UCSD-AML1 (cell line): ENCODE data around the gene ERICH6B.
"Not testable (repeated sequence)": the region's sequence is repeated elsewhere in the genome, so short reads cannot be mapped to it uniquely, and the experiment has no call there.

Source experiments
- DNase-seq: peaks from one replicate; lab custom pipeline; 2025; ENCODE audit not compliant: unreplicated experiment; lab: John Stamatoyannopoulos, UW

Gene ERICH6B

DNA sequence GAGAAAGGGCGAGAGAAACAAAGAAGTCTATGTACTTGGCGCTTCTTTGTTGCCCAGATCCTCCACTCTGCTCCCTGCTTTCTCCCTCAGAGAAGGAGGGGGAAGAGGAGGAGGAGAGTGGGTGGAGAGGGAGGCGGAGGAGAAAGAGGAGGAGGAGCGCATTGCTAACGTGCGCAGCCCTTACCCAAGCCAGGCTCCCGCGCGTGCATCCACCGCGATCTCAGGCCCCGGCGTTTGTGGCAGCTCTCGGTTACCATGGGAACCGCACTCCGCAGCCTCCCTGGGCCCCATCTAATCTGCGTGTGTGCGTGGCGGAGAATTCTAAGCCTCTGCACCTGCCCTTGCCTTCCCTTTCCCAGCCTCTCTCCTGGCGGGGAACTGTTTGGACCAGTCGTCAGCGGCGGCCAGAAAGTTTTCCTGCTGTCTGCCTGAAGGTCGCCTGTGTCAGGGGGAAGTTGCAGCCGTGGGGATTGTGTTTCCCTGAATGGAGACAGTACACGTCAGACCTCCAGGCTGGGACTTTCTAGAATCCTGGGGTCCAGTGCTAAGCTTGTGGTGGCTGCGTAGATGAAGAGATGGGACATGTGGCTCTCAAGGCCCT lies at the start of gene ERICH6B:
Gene ERICH6B (minus strand): TSS at position 239 of the 601 bp plus-strand sequence. CDS start 18,734 bp downstream, outside the sequence.
- DNase-seq: no peak

DNA sequence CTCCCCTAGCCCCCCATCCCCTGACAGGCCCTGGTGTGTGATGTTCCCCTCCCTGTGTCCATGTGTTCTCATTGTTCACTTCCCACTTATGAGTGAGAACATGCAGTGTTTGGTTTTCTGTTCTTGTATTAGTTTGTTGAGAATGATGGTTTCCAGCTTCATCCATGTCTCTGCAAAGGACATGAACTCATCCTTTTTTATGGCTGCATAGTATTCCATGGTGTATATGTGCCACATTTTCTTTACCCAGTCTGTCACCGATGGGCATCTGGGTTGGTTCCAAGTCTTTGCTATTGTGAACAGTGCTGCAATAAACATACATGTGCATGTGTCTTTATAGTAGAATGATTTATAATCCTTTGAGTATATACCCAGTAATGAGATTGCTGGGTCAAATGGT lies 47.4 kb upstream of the ERICH6B start:
- not testable (repeated sequence) for DNase-seq

GRCh38 chr13:45662162-45662561 lies 46.6 kb upstream of the ERICH6B start:
- DNase-seq: no peak

- not testable (repeated sequence) for DNase-seq
Measured at GRCh38 chr13:45660458-45660857, 44.9 kb upstream of the ERICH6B start.

DNA sequence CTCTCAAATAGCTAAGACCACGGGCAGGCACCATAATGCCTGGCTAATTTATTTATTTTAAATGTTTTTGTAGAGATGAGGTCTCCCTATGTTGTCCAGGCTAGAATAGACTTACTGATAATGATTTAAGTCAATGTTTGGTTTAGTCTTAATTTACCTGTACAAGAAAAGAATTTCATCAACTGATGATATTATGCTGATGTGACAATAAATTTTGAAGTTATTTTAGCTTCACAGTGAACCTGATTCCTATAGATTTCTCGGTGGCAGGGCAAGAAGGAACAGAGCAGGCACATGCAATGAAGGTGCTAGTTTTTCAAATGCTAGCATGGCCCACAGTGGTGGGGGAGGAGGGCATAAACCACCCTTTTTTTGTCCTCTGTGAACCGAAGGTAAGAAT lies 44.0 kb upstream of the ERICH6B start:
- no peak for DNase-seq

DNA sequence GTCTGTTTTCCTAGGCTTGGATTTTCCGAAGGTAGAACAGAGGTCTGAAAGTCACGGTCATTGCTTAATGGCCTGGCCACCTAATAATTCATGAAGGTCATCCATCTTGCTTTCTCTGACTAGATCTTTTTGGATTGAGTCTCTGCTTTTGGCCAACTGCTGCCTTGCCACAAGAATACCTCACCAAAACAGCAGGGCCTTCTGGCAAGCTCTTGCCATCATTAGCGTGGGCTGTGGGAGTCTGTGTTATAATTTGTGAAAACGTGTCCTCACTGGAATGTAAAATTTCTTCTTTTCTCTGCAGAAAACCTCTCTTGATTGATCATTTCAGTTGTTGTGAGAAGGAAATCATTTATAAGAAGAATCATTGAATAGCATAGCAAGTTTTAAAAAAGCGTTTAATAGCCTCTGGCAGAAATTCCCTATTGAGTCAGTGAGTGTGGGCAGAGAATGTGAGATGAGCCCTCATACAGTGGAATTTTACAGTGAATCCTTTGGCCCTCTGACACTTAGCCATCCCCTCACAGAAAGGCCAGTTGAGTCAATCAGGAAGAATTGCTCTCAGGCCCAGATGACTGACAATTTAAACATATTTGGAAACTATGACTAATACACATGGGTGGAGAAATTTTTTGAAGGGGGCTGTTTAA lies 43.2 kb upstream of the ERICH6B start:
- DNase-seq: no peak

GRCh38 chr13:45654633-45655349 lies 39.3 kb upstream of the ERICH6B start:
- no peak for DNase-seq

DNA sequence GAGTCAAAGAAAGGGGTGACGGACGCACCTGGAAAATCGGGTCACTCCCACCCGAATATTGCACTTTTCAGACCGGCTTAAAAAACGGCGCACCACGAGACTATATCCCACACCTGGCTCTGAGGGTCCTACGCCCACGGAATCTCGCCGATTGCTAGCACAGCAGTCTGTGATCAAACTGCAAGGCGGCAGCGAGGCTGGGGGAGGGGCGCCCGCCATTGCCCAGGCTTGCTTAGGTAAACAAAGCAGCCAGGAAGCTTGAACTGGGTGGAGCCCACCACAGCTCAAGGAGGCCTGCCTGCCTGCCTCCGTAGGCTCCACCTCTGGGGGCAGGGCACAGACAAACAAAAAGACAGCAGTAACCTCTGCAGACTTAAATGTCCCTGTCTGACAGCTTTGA lies 29.7 kb upstream of the ERICH6B start:
- DNase-seq: not testable (repeated sequence)

GRCh38 chr13:45642159-45642558 lies 26.6 kb upstream of the ERICH6B start:
- not testable (repeated sequence) for DNase-seq

DNA sequence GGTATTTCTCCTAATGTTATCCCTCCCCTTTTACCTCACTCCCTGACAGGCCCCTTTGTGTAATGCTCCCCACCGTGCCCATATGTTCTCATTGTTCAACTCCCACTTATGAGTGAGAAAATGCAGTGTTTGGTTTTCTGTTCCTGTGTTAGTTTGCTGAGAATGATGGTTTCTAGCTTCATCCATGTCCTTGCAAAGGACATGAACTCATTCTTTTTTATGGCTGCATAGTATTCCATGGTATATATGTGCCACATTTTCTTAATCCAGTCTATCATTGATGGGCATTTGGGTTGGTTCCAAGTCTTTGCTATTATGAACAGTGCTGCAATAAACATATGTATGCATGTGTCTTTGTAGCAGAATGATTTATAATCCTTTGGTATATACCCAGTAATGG lies 19.8 kb upstream of the ERICH6B start:
- not testable (repeated sequence) for DNase-seq

DNA sequence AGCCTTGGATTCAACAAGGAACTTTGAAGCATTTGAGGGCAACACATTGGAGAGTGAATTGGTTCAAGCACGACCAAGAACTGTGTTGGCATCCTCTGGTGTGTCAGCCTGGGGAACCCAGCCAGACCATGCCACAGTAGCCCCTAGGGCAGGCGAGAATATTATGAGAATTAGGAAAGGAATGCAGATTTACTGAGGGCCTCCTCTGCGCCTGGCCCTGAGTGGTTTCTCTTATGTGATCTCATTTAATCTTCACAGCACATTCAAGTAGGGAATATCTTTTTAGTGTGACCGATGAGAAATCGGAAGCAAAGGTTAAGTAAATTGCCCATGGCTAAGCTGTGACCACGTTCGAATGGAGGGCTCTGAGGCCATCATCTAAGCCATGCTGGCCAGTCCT lies 15.3 kb upstream of the ERICH6B start:
- no peak for DNase-seq

DNA sequence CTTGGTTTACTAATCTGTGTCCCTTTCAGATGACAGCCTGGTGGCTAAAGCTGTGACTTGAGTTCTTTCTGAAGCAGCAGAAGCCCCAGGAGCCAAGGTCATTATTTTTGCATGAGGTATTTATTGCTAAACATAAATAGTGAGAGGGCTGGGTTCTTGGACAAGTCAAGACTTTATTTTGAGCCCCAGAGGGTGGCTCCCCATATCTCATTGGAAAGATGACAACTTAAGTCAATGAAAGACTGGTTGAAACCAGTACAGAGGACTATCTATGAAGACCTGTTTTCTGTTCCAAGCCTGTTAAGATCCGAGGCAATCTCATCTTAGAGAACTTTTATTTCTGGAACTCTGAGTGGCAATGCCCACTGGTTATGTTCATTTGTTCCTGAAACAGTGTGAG lies 14.4 kb upstream of the ERICH6B start:
- DNase-seq: no peak

DNA sequence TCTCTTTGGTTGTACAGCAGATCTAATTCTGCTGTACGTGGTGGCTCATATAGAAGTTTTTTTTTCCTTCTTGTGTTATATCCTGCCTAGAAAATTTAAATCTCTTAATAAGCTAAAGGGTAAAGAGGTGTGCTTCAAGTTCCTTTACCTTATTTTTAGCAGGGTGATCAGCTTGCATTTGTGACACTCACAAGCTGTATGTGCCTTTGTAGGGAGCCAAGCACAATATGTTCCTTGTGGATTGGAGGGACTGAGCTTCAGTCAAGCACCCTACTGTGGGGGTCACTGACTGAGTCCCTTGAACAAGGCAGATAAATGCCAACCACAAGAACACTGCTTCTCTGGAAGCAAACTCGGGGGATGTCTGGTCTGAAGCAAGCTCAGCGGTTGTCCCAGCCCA lies 12.6 kb upstream of the ERICH6B start:
- DNase-seq: no peak

DNA sequence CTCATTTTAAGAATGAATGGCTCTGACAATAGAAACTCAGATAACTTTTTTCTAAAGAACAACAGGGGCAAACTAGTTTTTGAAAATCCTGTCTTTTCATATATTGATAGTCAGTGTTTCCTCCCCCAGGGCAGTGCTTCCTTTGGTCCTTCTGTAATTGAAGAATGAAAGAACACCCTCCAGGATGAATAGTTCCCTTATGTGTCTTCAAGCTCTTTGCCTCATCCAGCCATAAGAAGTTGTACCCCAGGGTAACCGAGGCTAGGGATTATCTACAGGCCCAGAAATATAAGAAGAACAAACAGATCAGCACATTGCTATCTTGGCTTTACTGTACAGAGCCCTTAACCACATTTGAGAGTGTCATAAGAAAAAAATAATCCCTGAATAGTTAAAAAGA lies 12.1 kb upstream of the ERICH6B start:
- DNase-seq: no peak

GRCh38 chr13:45626731-45627374 lies 11.3 kb upstream of the ERICH6B start:
- DNase-seq: no peak

- DNase-seq: no peak
Measured at GRCh38 chr13:45623516-45624090, 8.1 kb upstream of the ERICH6B start.

DNA sequence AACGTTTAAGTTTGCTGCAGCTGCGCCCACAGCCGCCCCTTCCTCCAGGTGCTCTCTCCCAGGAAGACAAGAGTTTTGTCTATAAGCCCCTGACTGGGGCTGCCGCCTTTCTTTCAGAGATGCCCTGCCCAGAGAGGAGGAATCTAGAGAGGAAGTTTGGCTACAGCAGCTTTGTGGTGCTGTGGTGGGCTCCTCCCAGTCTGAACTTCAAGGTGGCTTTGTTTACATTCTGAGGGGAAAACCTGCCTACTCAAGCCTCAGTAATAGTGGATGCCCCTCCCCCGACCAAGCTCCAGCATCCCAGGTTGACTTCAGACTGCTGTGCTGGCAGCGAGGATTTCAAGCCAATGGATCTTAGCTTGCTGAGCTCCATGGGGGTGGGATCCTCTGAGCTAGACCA lies 6.4 kb upstream of the ERICH6B start:
- no peak for DNase-seq

GRCh38 chr13:45607931-45608330 lies 7.6 kb downstream of the ERICH6B start:
- no peak for DNase-seq

GRCh38 chr13:45604892-45605291 lies 10.6 kb downstream of the ERICH6B start:
- DNase-seq: no peak

DNA sequence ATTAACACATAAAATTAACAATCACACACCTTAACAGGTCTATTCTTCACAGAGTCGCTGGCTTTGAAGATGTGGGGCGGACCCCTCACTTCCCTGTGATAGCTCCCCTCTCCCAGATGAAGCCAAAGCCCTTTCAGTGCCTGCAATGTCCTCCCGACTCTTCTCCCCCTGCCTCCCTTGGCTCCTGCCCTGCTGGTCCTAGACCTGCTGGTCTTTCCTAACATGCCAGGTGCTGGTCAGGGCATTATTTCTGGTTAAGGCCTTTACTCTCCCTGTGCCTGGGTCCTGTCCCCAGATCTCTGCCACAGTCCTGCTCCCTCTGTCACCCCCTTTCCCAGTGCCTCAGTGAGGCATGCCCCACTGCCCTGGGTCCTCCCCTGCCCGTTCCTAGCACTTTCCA lies 12.2 kb downstream of the ERICH6B start:
- no peak for DNase-seq
